K562 (cell line): Measurements from ENCODE around the gene CLIC1. TPM values are rescaled to one million over a fixed set of nuclear protein-coding genes. Genes with fewer than 3 reads are reported as not detected.

Experiments
- CBX8 ChIP-seq: fragments of 200-600 bp; sonication (generic); IDR thresholded peaks from 2 replicates; pipeline ENCODE4 v1.6.1; 2012; ENCODE audit warnings: borderline replicate concordance, mixed run types, low read depth, mild to moderate bottlenecking, moderate library complexity, mixed read lengths, low read length, control low read depth, inconsistent platforms; ENCODE audit not compliant: poor library complexity, severe bottlenecking; ENCODE audit errors: extremely low read depth
- CHD1 ChIP-seq: fragments of 200-600 bp; sonication (generic); IDR thresholded peaks from one replicate; pipeline ENCODE4 v1.6.1; 2012; ENCODE audit warnings: mild to moderate bottlenecking, moderate library complexity, low read length, inconsistent platforms
- CTCF ChIP-seq, 3 experiments: IDR thresholded peaks in 2 of 3; conservative IDR thresholded peaks in 1 of 3; 2 replicates each; pipeline ENCODE4 v1.5.1; 2011 to 2012; ENCODE audit warnings: low read length in 3 of 3, mild to moderate bottlenecking in 3 of 3, control low read depth in 2 of 3, improper control_type of control experiment in 1 of 3, inconsistent platforms in 1 of 3, low read depth in 1 of 3, mixed read lengths in 1 of 3, moderate library complexity in 1 of 3; ENCODE audit not compliant: insufficient read depth in 2 of 3
- CTCFL ChIP-seq: IDR thresholded peaks from 2 replicates; pipeline ENCODE4 v1.6.1; 2011; ENCODE audit warnings: borderline replicate concordance, low read depth, mild to moderate bottlenecking, moderate library complexity, low read length; ENCODE audit not compliant: insufficient read depth, poor library complexity, severe bottlenecking
- DNMT1 ChIP-seq: fragments of 450-650 bp; IDR thresholded peaks from 2 replicates; pipeline ENCODE4 v1.6.1; 2016; ENCODE audit warnings: antibody characterized with exemption, mild to moderate bottlenecking
- ELK1 ChIP-seq: sonication (generic); formaldehyde crosslinking; IDR thresholded peaks from 2 replicates; pipeline ENCODE4 v1.8.1; 2022; ENCODE audit warnings: missing genetic modification reagents
- ERF ChIP-seq: fragments of 450-650 bp; formaldehyde crosslinking; IDR thresholded peaks from 2 replicates; pipeline ENCODE4 v1.4.0; 2020; ENCODE audit warnings: mild to moderate bottlenecking, mixed read lengths
- GTF2F1 ChIP-seq: IDR thresholded peaks from 2 replicates; pipeline ENCODE4 v1.6.1; 2011; ENCODE audit warnings: low read depth, low read length, improper control_type of control experiment
- KAT8 ChIP-seq: fragments of 450-650 bp; IDR thresholded peaks from 2 replicates; pipeline ENCODE4 v1.6.1; 2016; ENCODE audit warnings: low read depth, mild to moderate bottlenecking
- KLF13 ChIP-seq: fragments of 450-650 bp; IDR thresholded peaks from 2 replicates; pipeline ENCODE4 v1.6.1; 2016; ENCODE audit warnings: missing genetic modification characterization, low read depth, mild to moderate bottlenecking, missing compliant biosample characterization, moderate library complexity, borderline replicate concordance
- POLR2G ChIP-seq: fragments of 200-400 bp; formaldehyde crosslinking; IDR thresholded peaks from 2 replicates; pipeline ENCODE4 v1.6.1; 2017; ENCODE audit warnings: low read depth, mild to moderate bottlenecking, antibody characterized with exemption, low read length, moderate library complexity
- RAD21 ChIP-seq, 2 experiments: fragments of 250-450 bp in 1 of 2; fragments of 450-650 bp in 1 of 2; sonication (Bioruptor Pico) in 1 of 2; formaldehyde crosslinking in 1 of 2; IDR thresholded peaks in 1 of 2; conservative IDR thresholded peaks in 1 of 2; 2 replicates each; pipeline versions ENCODE4 v1.4.0 to v1.8.0; 2020 to 2022; ENCODE audit warnings: mild to moderate bottlenecking in 2 of 2, moderate library complexity in 1 of 2
- RBM39 ChIP-seq: fragments of 200-400 bp; formaldehyde crosslinking; optimal IDR thresholded peaks from 2 replicates; pipeline ENCODE3; 2018; ENCODE audit warnings: low read depth, low read length
- ZNF146 ChIP-seq: IDR thresholded peaks from one replicate; pipeline ENCODE4 v1.6.1; 2018; ENCODE audit warnings: missing compliant biosample characterization; ENCODE audit not compliant: unreplicated experiment
- ZSCAN29 ChIP-seq: fragments of 450-650 bp; IDR thresholded peaks from 2 replicates; pipeline ENCODE4 v1.6.1; 2017
- polyA plus RNA-seq, 8 experiments: library from polyadenylated mRNA; depleted of rRNA in 4 of 8; stranded (reverse) in 5 of 8; unstranded in 3 of 8; fragments of >200 nt; fragmentation: Nextera tagmentation in 2 of 8; fragmentation: Illumina TruSeq in 1 of 8; extraction: Ambion mirVana in 2 of 8; extraction: Trizol in 1 of 8; gene quantifications; 2 replicates each; pipeline versions ENCODE4 v1.2.1 to v1.2.3, GENCODE V29; 2011 to 2014; ENCODE audit warnings: inconsistent platforms in 1 of 8, missing spikeins in 1 of 8
- total RNA-seq, 7 experiments: library from RNA; depleted of rRNA in 6 of 7; stranded (reverse); fragments of >200 nt in 6 of 7; fragmentation: Illumina TruSeq in 2 of 7; extraction: Trizol in 2 of 7; gene quantifications; 2 replicates each; pipeline versions ENCODE4 v1.2.1 to v1.2.3, GENCODE V29; 2011 to 2021; ENCODE audit warnings: low replicate concordance in 1 of 7

CLIC1 gene
- total and polyA plus RNA-seq, 9 of the 15 experiments (the other 6 are each of a cell fraction or from before 2014, with no cell fraction given): 1,267 to 2,419 (median 1,808) TPM

GRCh38 chr6:31689249-31690110 is 46.9 kb downstream of the CLIC1 start (continued):
- TF ChIP-seq RBM39 (peak; percentile 47), ZNF146 (CRISPR knock-in tag) (no peak), CHD1 (no peak), CBX8 (no peak), ELK1 (CRISPR knock-in tag) (no peak), DNMT1 (no peak), CTCFL (peak; percentile 86), RAD21 (CRISPR knock-in tag; conservative IDR thresholded peaks at IDR 0.05 in 1 of 2, IDR thresholded peaks at IDR 0.05 in 1 of 2) (peak in 1 of 2 experiments; percentile 45; a peak in 2 of 4 replicates), GTF2F1 (no peak), KAT8 (0 out of 2 replicates have a peak, but pooled peaks have one; percentile 2), ERF (CRISPR knock-in tag) (no peak), KLF13 (tag) (peak; percentile 13; the same call in 1 of the 2 replicates), CTCF (IDR thresholded peaks at IDR 0.05 in 2 of 3, conservative IDR thresholded peaks at IDR 0.05 in 1 of 3; ENCODE audit: insufficient read depth in 2 of 3, low read depth in 1 of 3, low read length in 3 of 3) (peak; percentile 63 to 96 (median 68)), POLR2G (peak; percentile 46; the same call in 1 of the 2 replicates), ZSCAN29 (no peak)
